Activated T-cell treated with anti-CD3 and anti-CD28 coated beads, Interleukin-2, amount 50 U/mL, for 48 hours (primary cell): ENCODE data around the gene LRMDA.

Experiments
- DNase-seq, 2 experiments: peaks; one replicate each; pipeline ENCODE4 v3.0.0-alpha.2; 2020

Gene LRMDA

DNA sequence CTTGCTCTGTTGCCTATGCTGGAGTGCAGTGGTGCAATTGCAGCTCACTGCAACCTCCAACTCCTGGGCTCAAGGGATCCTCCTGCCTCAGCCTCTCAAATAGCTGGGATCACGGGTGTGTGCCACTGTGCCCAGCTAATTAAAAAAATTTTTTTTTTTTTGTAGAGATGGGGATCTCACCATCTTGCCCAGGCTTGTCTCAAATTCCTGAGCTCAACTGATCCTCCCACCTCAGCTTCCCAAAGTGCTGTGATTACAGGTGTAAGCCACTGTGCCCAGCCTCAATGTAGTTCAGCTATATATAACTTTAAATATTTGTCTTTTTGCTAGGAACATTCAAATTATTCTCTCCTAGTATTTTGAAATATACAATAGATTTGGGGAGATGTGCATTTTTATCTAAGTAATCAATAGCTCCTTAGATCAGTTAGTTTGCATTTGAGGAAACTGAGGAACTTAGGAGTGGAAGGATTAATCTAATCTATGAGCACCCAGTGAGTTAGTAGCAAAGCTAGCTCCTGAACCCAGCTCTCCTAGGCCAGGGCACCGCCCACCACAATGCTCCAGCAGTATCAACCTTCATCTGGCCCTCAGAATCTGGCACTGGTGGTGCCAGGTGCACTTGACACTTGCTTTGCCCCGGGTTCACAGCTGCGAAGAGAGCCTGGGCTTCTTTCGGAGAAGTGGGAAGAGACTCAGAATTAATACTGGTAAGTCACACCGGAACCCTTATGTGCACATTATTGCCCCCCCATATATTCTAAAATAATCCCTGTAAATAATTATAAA, 5.9 kb upstream of the LRMDA start:
- DNase-seq, result no peak

DNA sequence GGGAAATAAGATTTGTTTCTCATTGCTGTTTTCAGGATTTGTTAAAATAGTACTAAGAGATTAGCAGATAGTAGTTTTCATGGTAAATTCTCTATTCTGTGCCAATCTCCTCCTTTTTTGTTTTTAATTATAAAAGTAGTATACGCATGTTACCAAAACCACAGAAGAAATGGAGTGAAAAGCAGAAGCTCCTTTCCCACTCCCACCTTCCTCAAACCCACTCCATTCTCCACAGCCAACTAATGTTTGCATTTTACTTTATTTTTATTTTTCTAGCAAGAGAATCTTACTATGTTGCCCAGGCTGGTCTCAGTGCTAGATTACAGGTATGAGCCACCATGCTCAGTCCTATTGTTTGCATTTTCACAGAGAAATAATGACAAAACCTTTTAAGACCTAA, 4.5 kb upstream of the LRMDA start:
- DNase-seq, result no peak

DNA sequence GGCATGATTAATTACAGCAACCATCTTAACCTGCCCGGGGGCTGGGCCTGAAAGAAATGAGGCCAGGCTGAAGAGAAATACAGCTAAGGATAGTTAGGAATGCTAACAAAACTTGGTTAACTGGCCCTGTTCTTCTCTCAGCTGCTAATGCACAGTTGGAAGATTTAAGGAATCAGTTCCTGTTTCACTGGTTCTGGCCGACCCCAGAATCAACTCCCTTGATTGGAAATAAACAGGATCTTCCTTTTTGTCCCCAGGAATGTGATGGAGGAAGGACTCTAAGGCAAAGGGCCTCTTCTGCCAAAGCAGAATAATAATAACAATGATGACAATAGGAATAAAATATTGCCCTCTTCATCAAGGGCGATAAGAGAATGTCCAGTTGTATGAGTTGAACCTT, 3.5 kb upstream of the LRMDA start:
- DNase-seq, result no peak

DNA sequence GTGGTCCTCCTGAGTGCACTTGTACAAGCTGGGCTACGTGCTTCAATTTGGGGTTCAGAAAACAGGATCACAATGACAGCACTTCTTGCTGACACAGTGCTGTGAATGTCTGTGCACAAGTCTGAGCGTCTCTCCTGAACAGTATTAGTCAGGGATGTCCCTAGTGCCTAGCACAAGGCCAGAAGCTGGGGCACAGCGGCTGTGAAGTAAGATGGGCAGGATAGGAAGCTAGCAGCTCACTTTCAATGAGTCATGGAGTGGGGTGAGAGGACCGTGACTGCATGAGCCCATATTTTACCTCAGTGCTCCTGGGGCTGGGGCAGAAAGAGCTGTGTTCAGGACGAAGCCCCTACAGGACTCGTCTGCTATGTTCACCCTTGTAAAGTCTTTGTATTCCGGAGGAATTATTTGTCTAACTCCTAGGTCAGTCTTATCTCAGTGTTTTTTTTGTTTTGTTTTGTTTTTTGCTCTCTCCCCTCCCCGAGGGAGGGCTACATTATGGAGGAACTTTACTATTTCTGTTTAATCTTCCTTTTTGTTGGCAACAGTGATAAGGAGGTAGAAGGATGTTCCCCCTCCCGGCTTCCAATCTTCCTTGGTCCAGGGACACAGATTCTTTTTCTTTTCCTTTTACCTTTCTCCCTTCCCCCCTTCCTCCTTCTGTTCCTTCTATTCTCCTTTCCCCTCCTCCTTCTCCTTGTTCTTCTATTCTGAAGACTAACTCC, 2.8 kb upstream of the LRMDA start:
- DNase-seq, result no peak

DNA sequence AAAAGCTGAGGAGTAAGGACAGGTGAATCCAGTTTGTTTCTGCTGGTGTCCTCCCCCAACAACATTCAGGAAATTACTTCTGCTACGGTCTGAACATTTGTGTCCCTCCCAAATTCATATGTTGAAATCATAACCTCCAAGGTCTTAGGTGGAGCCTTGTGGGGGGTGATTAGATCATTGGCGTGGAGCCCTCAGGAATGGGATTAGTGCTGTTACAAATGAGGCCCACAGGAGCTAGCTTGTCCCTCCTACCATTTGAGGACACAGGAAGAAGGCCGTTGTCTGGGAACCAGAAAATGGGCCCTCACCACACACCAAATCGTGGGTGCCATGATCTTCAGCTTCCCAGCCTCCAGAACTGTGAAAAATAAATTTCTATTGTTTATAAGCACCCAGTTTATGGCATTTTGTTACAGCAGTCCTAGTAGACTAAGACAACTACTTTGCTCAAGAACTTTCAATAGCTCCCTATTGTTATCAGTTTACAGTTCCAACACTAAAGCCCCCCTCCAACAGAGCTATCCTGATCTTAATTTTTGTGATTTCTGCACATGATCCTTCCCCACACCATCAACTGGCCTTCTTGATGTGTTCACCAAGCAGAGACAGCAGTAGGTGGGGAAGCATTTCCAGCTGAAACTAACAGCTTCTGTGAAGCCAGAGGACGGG, 2.1 kb upstream of the LRMDA start:
- DNase-seq, result no peak

DNA sequence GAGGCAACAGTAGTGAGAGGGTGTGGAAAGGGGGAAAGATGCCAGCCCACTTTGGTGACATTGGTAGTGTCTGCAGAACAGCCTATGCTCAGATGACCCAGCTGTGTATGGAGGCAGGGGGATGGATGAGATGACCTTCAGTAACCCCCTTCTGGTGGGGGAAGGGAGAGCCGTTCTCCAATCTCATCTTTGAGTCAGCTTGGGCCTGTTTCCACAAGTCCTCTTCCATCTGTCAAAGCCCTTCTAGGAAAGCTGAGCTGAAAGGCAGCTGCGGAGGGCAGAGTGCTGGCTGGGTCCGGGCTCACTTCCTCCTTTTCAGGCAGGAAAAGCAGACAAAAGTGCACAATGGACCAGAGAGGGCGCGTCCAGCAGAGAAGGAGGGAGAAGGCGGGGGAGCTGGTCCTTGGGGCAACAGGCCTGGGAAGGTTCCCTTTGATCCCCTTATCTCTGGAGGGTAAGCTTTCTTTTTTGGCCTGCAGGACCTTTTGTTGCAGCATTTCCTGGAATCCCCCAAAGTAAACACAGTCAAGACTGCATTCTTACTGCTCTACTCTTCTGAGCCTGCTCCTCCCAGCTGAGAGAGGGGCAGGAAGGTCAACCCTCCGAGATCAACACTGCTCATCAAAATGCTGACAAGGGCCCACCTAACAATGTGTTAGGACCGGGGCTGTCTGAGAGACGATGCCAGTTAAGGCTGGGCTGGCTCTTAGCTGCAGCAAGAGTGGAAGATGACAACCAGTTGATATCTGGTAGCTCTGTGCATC, 1.2 kb upstream of the LRMDA start:
- DNase-seq, result no peak

DNA sequence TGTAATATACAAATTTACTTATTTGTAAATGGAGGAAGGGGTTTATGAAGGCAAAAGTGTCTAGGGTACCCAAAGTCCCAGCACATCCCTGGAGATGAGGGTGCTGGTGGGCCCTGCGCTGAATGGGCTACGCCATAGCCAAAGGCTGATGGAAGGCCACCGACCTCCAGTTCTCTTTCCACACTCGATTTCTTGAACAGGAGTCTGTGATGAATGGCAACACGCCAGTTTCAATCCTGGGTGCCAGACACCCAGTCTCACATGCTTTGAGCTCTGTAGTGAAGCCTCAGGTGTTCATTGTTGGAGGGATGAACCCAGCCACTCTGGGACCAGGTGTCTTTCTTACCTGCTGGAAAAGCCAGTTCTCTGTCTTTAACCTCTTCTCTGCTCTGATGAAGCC, 752 bp downstream of the LRMDA start:
- no peak for DNase-seq

DNA sequence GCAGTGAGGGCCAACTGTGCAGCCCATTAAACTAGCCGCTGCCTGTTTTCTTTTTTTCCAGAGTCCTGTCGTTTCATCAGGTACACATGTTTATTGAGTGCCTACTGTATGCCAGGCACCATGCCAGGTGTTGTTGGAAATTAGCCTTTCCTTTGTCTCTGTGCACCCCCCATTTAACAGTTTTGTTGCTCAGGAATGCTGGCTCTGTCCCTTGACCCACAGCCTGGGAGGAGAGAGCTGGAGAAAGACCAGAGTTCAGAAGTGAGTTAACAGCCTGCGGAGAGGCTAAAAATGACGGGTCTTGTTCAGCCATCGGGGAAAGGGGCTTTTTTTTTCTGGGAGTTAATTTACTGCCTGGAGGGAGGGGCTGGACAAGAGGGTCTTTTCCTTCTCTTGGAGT, 1.3 kb downstream of the LRMDA start:
- DNase-seq, result no peak

DNA sequence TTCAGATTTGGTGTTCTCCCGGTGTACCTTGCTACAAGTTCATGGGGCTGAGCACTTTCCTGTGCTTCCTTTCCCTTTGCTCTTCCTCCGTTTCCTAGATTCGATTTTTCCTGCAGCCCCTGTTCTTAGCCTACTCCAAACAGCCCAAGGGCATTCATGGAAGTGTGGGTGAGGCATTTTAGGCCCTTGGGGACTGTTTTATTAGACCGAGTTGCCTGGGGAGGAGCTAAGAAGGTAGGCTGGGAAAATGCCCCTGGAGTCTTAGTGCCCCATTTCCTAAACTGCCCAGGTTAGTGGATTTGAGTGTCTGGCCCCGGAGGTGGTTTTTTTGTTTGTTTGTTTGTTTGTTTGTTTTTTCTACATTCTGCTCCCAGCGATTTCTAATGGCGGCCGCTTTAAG, 1.8 kb downstream of the LRMDA start:
- DNase-seq, result no peak

DNA sequence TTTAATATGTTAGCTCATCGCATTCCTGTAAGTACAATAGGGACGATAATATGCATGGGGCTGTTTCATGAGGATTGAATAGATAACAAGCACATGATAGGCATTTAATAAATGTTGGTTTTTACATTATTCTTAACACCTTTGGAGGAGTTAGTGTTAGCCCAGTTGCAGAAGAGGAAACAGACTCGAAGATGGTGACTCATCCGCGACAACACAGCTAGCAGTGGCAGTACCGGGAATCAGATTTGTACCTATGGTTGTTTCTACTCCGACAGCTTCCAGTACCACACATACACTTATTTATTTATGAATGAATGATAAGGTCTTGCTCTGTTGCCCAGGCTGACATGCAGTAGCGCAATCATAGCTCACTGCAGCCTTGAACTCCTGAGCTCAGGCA, 2.9 kb downstream of the LRMDA start:
- no peak for DNase-seq

DNA sequence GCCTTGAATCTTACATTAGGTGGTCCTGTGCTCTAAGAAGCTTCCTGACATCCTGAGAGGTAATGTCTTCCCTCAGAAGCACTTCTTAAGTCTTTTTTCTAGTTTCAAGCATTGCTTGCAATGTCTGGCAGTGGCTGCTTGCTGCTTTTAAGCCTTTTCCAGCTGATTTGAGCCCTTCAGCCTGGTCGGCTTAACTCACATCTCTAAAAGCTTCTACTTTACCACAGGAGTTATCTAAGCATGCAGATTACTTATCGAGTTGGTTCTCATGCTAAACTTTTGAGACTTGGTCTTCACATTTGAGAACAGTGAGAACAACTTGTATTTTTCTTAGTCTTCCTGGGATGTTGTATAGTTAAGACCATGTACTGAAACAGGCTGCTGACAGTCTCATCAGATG, 3.9 kb downstream of the LRMDA start:
- no peak for DNase-seq

DNA sequence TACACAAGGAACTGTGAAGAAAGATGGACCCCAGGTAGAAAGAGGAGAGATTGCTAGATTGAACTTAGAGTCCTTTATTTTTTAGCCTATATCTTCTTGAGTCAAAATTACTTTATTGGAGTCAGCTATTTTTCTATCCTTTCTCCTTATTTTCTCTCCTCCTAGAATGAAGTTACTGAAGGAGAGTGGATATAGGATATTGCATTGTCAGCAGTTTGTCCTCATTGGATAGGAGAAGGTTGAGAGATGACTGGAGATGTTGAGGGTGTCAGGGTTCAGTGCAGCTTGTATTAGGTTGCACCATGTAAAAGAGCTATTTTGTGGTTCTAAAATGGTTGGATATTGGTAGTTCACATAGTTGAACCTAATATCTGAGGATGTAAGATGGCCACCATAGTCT, 5.5 kb downstream of the LRMDA start:
- no peak for DNase-seq

DNA sequence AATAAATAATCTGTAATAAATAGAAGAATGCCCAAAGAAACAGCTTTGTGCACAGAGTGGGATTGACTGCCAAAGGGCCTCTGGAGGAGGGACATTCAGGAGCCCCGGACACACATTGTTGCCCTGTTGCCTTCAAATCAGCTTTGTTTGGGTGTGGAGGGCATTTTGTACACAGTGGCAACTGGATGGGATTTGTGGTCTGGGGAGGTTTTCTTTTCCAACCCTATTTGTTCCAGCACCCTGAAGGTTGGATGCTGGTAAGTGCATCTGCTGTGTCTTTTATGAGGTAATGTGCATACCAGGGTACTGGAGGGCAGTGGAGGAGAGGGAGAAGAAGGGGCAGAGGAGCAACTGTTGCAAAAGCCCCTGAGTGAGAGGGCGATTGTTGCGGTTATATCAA, 6.3 kb downstream of the LRMDA start:
- no peak for DNase-seq

DNA sequence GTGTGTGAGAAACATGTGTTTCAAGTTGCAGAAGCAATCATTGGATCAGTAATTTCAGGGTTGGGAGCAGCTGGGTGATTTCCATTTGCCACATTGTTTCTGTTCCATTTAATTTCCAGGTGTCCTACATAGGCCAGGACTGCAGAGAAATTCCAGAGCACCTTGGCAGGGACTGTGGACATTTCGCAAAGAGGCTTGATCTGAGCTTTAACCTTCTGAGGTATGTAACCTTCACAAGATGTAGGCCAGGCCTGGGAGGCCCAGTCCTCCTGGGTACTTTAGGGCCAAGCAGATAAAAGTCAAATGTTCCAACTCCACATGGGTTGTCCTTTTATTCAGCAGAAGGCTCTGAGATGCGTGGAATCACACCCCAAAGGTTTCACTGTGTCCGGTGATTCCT, 6.9 kb downstream of the LRMDA start:
- no peak for DNase-seq

DNA sequence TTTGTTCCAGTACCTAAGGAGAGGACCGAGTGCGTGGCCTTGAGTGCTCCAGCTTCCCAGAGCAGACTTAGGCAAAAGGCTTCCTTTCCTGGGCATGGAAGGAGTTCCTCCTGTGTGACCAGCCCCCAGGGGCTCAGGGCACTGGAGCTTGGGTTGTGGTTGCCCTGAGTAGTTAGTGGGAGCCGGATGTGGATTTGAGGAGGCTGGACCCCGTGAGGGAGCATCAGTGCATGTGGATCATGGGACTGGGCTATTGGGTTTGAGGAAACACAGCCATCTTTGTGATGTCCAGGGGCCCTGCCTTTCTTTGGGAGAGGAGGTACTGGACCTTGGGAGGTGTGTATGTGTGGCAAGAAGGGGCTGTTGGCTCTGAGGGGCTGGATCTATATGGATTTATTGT, 8.4 kb downstream of the LRMDA start:
- no peak for DNase-seq

DNA sequence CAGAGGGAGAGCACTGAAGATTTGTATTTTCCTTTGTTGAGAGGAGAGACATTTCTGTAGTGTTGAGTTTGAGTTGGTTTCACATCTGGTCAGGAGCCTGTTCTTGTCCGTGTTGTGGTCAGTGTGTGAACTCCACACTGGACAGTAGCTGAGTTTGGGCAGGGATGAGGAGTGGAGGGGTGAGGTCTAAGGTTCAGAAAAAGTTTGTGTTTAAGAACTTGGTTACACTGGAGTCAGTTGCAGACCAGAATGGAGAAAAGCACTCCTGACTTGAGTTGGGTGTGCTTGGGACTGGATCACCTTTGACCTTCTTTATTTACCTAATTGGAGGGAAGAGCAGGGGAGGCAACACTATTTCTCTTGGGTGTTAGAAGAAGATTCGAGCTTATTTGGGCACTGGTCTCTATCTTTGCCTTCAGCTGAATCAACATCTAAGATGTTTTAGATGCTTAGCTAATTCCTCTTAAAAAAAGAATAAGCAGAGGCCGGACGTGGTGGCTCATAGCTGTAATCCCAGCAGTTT, 8.9 kb downstream of the LRMDA start:
- DNase-seq, result no peak

DNA sequence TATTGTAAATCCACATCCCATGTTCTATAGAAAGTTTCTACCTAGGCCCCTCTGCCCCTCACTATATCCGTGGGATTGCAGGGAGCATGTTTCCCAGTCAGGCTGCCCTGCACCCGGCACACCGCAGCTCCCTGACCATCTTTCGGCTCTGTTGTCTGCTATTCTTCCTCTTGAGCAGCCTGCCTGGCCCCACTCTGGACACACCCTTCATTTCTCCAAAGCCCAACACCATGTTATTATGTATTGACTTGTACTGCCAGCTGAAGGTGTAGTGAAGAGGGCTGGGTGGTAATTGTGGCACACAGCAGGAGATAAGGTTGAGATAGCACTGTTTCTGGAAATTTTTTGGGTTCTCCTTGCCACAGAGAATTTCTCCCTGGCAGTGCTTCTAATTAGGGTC, 9.8 kb downstream of the LRMDA start:
- no peak for DNase-seq

DNA sequence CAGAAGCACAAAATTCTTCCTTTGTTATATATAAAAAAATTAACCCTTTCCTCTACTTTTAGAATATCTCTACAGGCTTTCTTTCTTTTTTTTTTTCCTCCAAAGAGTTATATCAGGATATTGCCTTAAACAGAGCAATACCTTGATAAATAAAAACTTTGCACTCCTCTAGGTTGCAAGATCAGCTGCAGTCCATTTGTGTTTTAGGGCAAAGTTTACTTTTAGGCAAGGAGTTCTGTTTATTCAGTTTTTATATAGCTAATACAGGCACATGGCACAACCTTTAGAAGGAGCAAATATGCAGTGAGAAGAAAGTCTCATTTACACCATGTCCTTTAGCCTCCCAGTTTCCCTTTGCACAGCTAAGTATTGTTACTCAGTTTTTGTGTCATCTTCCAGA, 10.3 kb downstream of the LRMDA start:
- DNase-seq, result no peak

DNA sequence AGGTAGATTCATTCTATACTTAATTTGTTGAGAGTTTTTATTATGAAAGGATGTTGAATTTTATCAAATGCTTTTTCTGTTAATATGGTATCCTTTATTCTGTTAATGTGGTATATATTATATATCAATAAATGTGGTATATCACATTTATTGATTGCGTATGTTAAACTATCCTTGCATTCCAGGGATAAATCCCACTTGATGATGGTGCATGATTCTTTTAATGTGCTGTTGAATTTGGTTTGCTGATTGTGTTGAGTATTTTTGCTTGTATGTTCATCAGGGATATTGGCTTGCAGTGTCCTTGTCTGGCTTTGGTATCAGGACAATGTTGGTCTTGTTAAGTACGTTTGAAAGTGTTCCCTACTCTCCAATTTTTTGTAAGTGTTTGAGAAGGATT, 11.9 kb downstream of the LRMDA start:
- DNase-seq, result no peak

DNA sequence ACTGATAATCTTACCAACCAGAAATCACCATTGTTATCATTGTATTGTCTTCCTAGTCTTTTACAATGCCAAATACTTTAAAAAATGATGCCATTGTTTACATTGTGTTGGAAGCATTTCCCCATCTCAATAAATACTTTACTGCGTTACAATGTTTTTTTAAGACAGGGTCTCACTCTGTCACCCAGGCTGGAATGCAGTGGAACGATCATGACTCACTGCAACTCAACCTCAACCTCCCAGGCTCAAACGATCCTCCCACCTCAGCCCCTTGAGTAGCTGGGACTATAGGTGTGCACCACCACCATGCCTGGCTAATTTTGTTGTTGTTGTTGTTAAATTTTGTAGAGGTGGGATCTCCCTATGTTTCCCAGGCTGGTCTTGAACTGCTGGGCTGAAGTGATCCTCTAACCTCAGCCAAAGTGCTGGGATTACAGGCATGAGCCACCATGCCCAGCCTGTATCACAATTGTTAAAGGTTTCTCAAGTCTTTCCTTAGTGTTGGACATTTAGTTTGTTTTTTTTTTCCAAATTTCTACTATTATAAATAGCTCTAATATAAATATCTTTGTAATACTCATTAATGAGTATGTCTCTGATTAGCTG, 13.5 kb downstream of the LRMDA start:
- DNase-seq, result no peak

DNA sequence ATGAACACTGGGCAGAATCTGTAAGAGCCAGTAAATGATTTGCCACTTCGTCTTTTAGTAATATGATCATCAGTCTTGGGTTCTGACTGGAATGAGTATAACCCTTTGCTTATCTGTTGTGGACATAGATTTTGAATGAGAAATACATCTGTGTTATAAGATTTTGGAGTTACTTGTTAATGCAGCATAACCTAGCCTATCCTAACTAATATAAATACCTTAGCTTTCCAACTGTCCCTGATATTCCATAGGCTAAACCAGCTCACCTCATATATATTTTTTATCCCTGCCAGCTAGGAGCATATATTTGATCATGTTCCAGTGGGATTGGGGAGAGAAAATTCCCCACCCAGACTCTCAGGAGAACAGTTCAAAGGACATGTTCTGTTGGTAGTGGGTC, 15.1 kb downstream of the LRMDA start:
- DNase-seq, result no peak

DNA sequence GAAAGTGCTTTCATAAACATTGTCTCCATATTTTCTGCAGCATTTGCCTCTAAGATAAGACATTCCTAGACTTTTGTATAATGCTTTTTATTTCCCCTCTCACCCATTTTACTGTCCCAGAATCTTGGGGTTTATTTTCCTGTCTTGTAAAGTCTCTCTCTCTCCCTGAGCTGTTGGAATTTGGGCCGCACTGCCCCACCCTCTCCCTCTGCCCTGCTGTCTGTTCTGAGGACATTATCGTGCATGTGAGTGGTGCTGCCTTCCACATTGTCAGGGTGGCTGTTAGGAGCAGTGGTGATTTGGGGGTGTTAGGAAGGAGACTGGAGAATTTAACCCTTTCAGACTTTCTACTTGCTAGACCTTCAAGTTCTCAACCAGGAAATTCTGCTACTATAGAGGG, 16.7 kb downstream of the LRMDA start:
- no peak for DNase-seq
